ENCODE data around the gene RASSF9.

DNA sequence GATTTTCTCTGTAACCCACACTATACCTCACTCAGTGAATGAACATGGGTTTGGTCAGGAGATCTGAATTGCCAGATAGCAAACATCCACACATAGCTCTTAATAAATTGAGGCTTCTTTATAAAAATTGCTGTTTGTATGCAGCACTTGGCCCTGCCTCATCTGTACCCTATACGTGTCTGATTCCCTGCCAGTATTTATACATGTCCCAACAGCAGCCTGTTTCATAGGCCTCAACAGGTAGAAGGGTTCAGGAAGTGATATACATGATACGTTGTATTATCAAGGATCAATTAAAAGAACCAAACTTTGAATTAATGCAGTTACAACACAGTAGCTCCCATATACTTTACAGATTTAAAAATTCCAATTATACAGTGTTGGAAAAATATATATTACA is 32.3 kb downstream of the RASSF9 start:
- TF ChIP-seq, protein P1, sequence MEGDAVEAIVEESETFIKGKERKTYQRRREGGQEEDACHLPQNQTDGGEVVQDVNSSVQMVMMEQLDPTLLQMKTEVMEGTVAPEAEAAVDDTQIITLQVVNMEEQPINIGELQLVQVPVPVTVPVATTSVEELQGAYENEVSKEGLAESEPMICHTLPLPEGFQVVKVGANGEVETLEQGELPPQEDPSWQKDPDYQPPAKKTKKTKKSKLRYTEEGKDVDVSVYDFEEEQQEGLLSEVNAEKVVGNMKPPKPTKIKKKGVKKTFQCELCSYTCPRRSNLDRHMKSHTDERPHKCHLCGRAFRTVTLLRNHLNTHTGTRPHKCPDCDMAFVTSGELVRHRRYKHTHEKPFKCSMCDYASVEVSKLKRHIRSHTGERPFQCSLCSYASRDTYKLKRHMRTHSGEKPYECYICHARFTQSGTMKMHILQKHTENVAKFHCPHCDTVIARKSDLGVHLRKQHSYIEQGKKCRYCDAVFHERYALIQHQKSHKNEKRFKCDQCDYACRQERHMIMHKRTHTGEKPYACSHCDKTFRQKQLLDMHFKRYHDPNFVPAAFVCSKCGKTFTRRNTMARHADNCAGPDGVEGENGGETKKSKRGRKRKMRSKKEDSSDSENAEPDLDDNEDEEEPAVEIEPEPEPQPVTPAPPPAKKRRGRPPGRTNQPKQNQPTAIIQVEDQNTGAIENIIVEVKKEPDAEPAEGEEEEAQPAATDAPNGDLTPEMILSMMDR (conservative IDR thresholded peaks at IDR 0.05; ENCODE audit: low read depth, low read length), result no peak
- no peak for TF ChIP-seq EZH2 (IDR thresholded peaks at IDR 0.05; ENCODE audit: low read length, unreplicated experiment)
- TF ChIP-seq EZH2phosphoT487 (IDR thresholded peaks at IDR 0.05; ENCODE audit: borderline replicate concordance, low read length), result no peak
